ENCODE measurements around the gene LPIN1. TPM values are rescaled to one million over a fixed set of nuclear protein-coding genes. Genes with fewer than 3 reads are reported as not detected.

The LPIN1 gene
- total and polyA plus RNA-seq, 2 of the 8 experiments (the other 6 are each of a cell fraction or from before 2014, with no cell fraction given), result 4.3 to 9.8 TPM

DNA sequence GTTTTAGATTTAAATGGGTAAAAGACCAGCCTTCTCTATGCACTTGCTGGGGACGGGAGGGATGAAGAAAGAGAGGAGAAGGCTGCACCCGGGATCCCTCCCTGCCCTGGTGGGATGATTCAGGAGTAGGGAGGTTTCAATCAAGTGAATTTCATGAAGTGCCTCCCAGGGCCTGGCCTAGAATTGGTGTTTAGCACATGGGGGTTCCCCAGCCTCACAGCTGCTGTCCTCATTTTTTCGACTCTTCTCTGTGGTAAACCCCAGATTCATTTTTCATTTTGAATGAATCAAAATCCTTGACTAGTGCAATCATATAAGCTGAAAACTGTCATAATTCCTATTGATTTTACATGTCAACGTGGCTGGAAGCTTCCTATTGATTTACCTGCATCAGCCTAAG, 81.1 kb downstream of the LPIN1 start:
- no peak for DNase-seq (ENCODE audit: low read depth in 1 of 2, low spot score in 2 of 2)
- H3K4me3 ChIP-seq (ENCODE audit: extremely low read depth in 1 of 4, insufficient read depth in 2 of 4, low read depth in 3 of 4, low read length in 4 of 4), result no peak overlapping the region
- H3K4me2 ChIP-seq (ENCODE audit: insufficient read depth in 1 of 2, low read depth in 2 of 2, low read length in 2 of 2), result no peak overlapping the region
- ChIA-PET CTCF (ENCODE audit: partially characterized antibody) (interaction anchor here (1.1 kb wide), 1 partner anchor 1104 kb away, joined by 3 read pairs; no protein-coding TSS in a partner anchor), POLR2A (ENCODE audit: partially characterized antibody) (no interaction called here)
- no peak overlapping the region for H3K56ac ChIP-seq (replicated peaks; ENCODE audit: insufficient read length, low read depth, low read length)
- H4K5ac ChIP-seq (ENCODE audit: insufficient read length, low read depth, low read length), result no peak overlapping the region
- 99% methylated on average over 4 of the region's 4 CpGs; no CpG with 5 or more reads in 1 of the 2 experiments for WGBS, 2 experiments (ENCODE audit: extremely low coverage in 1 of 2, insufficient coverage in 1 of 2, insufficient read length in 1 of 2, insufficient replicate concordance in 2 of 2, low coverage in 1 of 2, low lambda C conversion rate in 2 of 2, missing lambda C conversion rate in 1 of 2)
- no peaks in the 10 kb centered on the region for H3K9me3 ChIP-seq (ENCODE audit: insufficient read depth in 2 of 2, low read depth in 1 of 2, low read length in 1 of 2)
- TF ChIP-seq SIX5 (IDR thresholded peaks at IDR 0.05; ENCODE audit: low read depth, low read length), result no peak
- TF ChIP-seq POLR2A (IDR thresholded peaks at IDR 0.05; ENCODE audit: control extremely low read depth in 1 of 2, low read depth in 2 of 2, low read length in 2 of 2), result no peak
- TF ChIP-seq, protein P1, sequence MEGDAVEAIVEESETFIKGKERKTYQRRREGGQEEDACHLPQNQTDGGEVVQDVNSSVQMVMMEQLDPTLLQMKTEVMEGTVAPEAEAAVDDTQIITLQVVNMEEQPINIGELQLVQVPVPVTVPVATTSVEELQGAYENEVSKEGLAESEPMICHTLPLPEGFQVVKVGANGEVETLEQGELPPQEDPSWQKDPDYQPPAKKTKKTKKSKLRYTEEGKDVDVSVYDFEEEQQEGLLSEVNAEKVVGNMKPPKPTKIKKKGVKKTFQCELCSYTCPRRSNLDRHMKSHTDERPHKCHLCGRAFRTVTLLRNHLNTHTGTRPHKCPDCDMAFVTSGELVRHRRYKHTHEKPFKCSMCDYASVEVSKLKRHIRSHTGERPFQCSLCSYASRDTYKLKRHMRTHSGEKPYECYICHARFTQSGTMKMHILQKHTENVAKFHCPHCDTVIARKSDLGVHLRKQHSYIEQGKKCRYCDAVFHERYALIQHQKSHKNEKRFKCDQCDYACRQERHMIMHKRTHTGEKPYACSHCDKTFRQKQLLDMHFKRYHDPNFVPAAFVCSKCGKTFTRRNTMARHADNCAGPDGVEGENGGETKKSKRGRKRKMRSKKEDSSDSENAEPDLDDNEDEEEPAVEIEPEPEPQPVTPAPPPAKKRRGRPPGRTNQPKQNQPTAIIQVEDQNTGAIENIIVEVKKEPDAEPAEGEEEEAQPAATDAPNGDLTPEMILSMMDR (IDR thresholded peaks at IDR 0.05; ENCODE audit: control extremely low read depth in 1 of 3, insufficient read depth in 1 of 3, low read depth in 1 of 3, low read length in 3 of 3), result no peak
- TF ChIP-seq POU5F1 (IDR thresholded peaks at IDR 0.05; ENCODE audit: low read depth, low read length), result no peak
- TF ChIP-seq CEBPB (IDR thresholded peaks at IDR 0.05; ENCODE audit: low read depth, low read length), result no peak
- no peak for TF ChIP-seq TAF7 (optimal IDR thresholded peaks at IDR 0.05; ENCODE audit: borderline replicate concordance, low read depth, low read length)
- TF ChIP-seq KDM1A (IDR thresholded peaks at IDR 0.05; ENCODE audit: borderline replicate concordance, low read length), result no peak
- no peak for TF ChIP-seq CHD1 (IDR thresholded peaks at IDR 0.05; ENCODE audit: low read depth, low read length)
- TF ChIP-seq E2F6 (IDR thresholded peaks at IDR 0.05), result no peak
- no peak for TF ChIP-seq ATF3 (IDR thresholded peaks at IDR 0.05; ENCODE audit: insufficient read depth, low read depth, low read length)
- H4K91ac ChIP-seq (replicated peaks; ENCODE audit: insufficient read length, low read length), result no peak overlapping the region
- H2BK20ac ChIP-seq (ENCODE audit: low read length), result no peak overlapping the region
- H3K27me3 ChIP-seq (replicated peaks in 1 of 4; ENCODE audit: control insufficient read depth in 3 of 4, extremely low read depth in 1 of 4, insufficient read depth in 3 of 4, low read length in 3 of 4), result no peaks in the 10 kb centered on the region
- no peaks in the 10 kb centered on the region for H3K79me1 ChIP-seq (ENCODE audit: low read depth, low read length)
- H3K23me2 ChIP-seq (ENCODE audit: low read depth, low read length), result no peaks in the 10 kb centered on the region
- H3K4ac ChIP-seq (replicated peaks; ENCODE audit: insufficient read length, low read depth, low read length), result no peak overlapping the region
- H3K4me1 ChIP-seq (replicated peaks in 1 of 4; ENCODE audit: control insufficient read depth in 3 of 4, insufficient read depth in 4 of 4, low read length in 3 of 4), result peaks cover 4 to 15% (median 8%) of the 10 kb centered on the region in 4 experiments; a peak in 6 of 7 replicates
- no peak overlapping the region for H4K8ac ChIP-seq (ENCODE audit: extremely low read depth, insufficient read depth, low read length)
- FAIRE-seq, result no peak
- H2AK5ac ChIP-seq (ENCODE audit: low read depth, low read length), result no peak overlapping the region
- no peak overlapping the region for H3K9ac ChIP-seq (replicated peaks in 1 of 4; ENCODE audit: extremely low read depth in 1 of 4, low read depth in 3 of 4, low read length in 3 of 4)
- no peak overlapping the region for H2BK12ac ChIP-seq (ENCODE audit: low read depth, low read length)
- no peak overlapping the region for H2BK15ac ChIP-seq (ENCODE audit: low read length)
- H4K20me1 ChIP-seq (replicated peaks in 1 of 2; ENCODE audit: control insufficient read depth in 1 of 2, insufficient read depth in 2 of 2, low read length in 2 of 2), result no peaks in the 10 kb centered on the region
- no peak overlapping the region for H3K23ac ChIP-seq (ENCODE audit: insufficient read length)
- H3K27ac ChIP-seq (ENCODE audit: low read depth, low read length), result no peak overlapping the region; the same call in 1 of the 2 replicates
- no peak overlapping the region for H2BK120ac ChIP-seq (replicated peaks; ENCODE audit: low read depth, low read length)
- no peak overlapping the region for H3K14ac ChIP-seq (ENCODE audit: insufficient read length)
- no peak overlapping the region for H2BK5ac ChIP-seq (ENCODE audit: low read depth, low read length)
- no peaks in the 10 kb centered on the region for H3K79me2 ChIP-seq (ENCODE audit: control insufficient read depth in 1 of 2, insufficient read depth in 2 of 2, low read length in 2 of 2)
- peaks cover 0 to 4% (median 0%) of the 10 kb centered on the region in 4 experiments; a peak in 4 of 8 replicates for H3K36me3 ChIP-seq (ENCODE audit: control insufficient read depth in 2 of 4, insufficient read depth in 4 of 4, low read length in 3 of 4)
- no peak overlapping the region for H3K18ac ChIP-seq (ENCODE audit: extremely low read depth, low read length)
- no peak overlapping the region for H2AFZ ChIP-seq (ENCODE audit: low read length)

All from H1 (cell line).